A673 (cell line): ENCODE results near the gene FBXO42.

Source experiments
- EZH2 ChIP-seq: fragments of 200-600 bp; sonication (generic); IDR thresholded peaks from 2 replicates; pipeline ENCODE4 v1.6.1; 2017; ENCODE audit warnings: borderline replicate concordance, low read depth, mild to moderate bottlenecking, mixed read lengths, antibody characterized with exemption, low read length; ENCODE audit not compliant: poor library complexity, severe bottlenecking
- TF ChIP-seq, protein P1 (sequence below): fragments of 300-800, 200-600 bp; sonication (generic); conservative IDR thresholded peaks from 2 replicates; pipeline ENCODE4 v1.5.1; 2017; ENCODE audit warnings: low read depth, mild to moderate bottlenecking, antibody characterized with exemption, low read length, moderate library complexity, mixed read lengths

DNA sequence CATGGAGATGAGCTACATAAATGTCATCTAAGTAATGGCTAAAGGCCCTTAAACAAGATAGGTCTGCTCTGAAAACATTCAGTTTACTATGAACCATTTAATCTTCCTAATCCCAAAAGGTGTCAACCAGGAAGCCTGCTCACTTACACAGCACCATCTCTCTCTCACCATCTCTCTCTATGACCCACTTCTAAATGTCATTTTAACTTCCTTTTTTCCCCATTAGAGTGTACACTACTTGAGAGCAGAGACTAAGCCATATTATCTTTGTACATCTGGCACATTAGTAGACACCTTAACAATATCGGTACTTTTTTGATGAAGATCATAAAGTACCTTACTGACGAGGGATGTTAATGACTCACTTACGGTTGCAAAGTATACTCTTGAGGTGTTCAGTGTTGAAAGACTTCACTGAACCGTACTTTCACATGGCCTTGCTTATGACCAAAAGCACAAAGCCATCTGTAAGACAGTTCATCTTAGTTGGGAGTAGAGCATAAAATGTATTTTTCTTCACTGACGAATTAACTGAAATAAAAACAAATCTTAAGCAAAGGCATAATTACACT is 25.4 kb downstream of the FBXO42 start:
- TF ChIP-seq, protein P1, sequence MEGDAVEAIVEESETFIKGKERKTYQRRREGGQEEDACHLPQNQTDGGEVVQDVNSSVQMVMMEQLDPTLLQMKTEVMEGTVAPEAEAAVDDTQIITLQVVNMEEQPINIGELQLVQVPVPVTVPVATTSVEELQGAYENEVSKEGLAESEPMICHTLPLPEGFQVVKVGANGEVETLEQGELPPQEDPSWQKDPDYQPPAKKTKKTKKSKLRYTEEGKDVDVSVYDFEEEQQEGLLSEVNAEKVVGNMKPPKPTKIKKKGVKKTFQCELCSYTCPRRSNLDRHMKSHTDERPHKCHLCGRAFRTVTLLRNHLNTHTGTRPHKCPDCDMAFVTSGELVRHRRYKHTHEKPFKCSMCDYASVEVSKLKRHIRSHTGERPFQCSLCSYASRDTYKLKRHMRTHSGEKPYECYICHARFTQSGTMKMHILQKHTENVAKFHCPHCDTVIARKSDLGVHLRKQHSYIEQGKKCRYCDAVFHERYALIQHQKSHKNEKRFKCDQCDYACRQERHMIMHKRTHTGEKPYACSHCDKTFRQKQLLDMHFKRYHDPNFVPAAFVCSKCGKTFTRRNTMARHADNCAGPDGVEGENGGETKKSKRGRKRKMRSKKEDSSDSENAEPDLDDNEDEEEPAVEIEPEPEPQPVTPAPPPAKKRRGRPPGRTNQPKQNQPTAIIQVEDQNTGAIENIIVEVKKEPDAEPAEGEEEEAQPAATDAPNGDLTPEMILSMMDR = no peak
- TF ChIP-seq EZH2 = no peak
